NOMO-1 treated with DMSO at 0.1 percent for 48 hours (cell line): ENCODE results near the gene FAIM.
"Not testable (repeated sequence)": the region's sequence is repeated elsewhere in the genome, so short reads cannot be mapped to it uniquely, and the experiment has no call there.

Experiments
- DNase-seq: peaks from one replicate; lab custom pipeline; 2025; ENCODE audit not compliant: unreplicated experiment; lab: John Stamatoyannopoulos, UW

The FAIM gene

DNA sequence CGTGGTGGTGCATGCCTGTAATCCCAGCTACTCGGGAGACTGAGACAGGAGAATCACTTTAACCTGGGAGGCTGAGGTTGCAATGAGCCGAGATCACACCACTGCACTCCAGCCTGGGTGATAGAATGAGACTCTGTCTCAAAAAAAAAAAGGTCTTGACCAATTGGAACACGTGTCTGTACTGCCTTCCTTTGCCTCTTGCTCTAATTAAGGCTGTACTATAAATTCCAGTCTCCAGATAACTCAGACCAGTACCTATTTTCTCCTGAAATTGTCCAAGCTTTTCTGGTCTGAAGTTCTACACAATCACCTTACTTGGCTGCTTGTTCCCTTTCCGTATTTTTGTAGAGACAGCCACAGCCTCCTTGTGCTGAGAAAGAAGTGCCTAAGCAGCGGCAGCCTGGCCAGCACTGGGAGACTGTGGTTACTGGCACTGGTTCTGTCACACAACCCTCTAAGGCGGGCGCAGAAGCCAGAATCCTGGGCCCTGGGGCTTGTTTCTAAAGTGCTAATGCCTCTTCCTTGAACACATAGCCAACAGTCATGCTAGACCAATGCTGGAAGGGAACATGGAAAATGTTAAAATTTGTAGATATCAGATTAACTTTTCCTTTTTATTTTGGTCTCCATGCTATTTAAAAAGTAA lies 8.3 kb upstream of the FAIM start:
- no peak for DNase-seq

DNA sequence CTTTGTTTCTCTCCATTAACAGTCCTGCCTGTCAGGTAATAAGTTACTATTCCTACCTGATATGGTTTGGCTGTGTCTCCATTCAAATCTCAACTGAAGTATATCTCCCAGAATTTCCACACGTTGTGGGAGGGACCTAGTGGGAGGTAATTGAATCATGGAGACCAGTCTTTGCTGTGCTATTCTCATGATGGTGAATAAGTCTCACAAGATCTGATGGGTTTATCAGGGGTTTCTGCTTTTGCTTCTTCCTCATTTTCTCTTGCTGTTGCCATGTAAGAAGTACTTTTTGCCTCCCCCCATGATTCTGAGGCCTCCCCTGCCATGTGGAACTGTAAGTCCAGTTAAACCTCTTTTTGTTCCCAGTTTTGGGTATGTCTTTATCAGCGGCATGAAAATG lies 6.9 kb upstream of the FAIM start:
- DNase-seq, result not testable (repeated sequence)

DNA sequence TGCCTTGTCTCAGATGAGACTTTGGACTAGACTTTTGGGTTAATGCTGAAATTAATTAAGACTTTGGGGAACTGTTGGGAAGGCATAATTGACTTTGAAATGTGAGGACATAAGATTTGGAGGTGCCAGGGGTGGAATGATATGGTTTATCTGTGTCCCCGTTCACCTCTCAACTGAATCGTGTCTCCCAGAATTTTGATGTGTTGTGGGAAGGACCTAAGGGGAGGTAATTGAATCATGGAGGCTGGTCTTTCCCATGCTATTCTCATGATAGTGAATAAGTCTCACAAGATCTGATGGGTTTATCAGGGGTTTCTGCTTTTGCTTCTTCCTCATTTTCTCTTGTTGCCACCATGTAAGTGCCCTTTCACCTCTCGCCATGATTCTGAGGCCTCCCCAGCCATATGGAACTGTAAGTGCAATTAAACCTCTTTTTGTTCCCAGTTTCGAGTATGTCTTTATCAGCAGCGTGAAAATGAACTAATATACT lies 4.4 kb upstream of the FAIM start:
- DNase-seq, result not testable (repeated sequence)

DNA sequence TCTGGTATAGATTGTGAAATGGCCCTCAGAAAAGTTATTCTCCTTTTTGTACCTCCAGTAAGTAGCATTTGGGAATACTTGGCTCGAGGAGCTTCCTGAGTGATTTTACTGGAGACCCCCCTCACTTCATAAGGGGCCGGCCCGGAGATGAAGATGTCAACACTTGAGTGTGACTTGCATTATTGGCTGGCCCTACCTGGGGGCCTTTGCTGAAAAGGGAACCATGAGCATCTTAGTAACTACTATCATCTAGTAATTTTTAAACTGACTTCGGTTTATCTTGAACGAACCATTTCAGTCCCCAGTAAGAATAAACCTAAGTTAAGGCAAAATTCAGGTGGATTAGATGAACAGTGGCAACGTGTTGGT lies 1.3 kb downstream of the FAIM start:
- peak; percentile 44 for DNase-seq

DNA sequence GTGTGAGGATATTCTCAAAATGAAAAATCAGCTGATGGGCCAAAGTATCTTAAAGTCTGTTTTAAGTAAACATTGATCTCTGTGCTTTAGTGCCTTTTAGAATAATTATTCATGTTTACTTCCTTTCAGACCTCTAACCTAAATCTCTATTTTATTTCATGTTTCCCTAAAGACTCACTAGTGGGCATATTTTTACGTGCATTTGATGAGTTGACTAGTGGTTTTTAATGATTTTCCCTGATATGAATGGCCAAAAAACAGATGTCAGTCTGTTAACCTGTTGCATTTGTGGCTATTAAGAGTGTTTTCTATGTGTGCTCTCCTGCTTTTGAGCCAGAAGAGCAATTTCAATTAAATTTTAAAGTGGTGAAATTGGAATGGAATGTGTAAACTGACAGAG lies 6.9 kb downstream of the FAIM start:
- DNase-seq, result no peak

DNA sequence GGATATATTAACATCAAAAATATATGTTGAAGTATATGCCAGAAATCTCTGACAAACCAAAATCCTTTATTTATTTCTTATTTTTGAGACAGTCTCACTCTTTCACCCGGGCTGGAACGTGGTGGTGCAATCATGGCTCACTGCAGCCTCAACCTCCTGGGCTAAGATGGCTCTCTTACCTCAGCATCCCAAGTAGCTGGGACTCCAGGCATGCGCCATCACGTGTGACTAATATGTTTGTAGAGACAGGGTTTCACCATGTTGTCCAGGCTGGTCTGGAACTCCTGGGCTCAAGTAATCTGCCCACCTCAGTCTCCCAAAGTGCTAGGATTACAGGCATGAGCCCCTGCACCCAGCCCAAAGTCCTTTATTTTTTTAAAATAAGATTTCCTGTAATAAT lies 11.9 kb downstream of the FAIM start:
- DNase-seq, result no peak

DNA sequence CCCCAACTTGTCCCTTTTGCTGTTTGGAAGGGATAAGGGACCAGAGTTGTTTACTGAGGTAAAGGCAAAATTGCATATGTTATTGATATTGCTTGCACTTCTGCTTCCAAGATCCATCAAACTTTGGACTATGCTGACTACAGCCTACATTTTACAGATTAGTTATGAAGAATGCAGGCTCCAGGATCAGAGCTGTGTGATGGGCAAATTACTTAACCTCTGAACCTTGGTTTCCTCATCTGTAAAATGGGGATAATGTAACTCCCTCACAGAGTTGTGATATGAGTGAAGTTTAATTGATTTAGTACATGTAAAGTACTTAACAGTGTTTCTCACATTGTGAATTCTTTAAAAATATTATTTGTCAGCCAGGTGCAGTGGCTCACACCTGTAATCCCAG lies 15.9 kb downstream of the FAIM start:
- DNase-seq, result no peak

DNA sequence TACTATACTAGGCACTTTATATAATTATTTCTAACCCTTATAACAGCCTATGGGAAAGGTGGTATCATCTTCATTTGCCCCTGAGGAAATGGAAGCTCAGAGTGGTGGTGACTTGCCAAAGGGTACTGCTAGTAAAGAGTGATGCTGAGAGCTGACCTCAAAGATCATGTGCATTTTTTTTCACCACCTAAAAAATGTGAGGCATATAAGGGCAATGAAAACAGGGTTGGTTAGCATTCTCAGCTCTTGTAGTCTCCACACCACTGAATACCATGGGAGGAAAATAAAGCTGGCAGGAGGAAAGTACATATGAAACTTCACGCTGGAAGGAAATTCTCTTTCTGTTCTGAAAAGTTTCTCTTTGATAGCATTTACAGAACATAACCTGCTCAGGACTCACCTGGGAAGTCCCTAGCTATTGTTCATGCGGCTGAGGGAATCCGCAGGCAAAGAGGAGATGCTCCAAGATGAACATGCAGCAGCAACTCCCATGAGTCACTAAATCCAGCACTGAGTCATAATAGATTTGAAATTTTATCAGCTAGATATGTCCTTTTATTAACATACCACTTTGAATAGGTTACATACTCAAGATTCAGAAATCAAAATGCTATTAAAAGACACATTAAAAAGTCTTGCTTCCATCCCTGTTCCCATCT lies 17.3 kb downstream of the FAIM start:
- DNase-seq, result no peak

DNA sequence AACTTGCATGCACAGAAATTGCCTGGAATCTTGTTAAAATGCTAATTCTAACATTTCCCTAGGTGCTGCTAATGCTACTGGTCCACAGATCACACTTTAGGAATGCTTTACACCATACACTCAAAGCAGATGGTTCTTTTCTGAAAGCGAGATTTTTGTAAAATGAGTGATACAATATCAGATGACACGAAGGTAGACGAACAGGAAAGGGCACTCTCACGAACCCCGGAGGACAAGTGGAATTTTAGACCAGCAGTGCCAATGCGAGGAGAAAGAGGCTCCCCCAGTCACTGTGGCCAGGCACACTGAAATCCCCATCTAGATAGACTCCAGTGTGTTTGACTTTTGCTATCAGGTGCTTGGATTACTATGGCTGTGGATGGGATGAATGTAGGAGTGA lies 21.0 kb downstream of the FAIM start:
- no peak for DNase-seq

DNA sequence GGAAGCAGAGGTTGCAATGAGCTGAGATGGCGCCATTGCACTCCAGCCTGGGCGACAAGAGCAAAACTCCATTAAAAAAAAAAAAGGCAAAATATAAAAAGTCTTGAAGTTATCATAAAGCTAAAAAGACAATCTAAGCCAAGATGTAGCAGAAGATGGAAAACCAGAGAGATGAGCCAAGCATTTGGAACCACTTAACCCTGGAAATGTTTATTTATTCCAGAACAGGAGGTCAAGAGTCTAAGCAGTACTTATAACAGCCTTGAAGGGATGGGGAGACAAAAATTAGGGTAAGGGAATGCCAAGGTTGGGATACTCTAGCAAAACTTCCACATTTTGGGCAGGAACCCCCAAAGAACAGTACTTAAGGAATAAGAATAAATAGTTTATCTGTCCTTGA lies 30.1 kb downstream of the FAIM start:
- DNase-seq, result no peak

DNA sequence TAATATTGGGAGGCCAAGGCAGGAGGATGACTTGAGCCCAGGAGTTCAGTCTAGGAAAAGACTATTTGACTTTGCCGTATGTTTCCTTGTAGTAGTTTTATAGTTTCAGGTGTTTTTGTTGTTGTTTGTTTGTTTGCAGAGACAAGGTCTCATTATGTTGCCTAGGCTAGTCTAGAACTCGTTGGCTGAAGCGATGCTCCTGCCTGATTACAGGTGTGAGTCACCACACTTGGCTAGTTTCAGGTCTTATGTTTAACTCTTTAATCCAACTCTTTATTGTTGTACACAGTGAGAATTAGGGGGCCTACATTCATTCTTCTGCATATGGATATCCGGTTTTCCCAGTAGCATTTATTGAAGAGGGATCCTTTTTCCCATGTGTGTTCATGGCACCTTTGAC lies 32.0 kb downstream of the FAIM start:
- no peak for DNase-seq

DNA sequence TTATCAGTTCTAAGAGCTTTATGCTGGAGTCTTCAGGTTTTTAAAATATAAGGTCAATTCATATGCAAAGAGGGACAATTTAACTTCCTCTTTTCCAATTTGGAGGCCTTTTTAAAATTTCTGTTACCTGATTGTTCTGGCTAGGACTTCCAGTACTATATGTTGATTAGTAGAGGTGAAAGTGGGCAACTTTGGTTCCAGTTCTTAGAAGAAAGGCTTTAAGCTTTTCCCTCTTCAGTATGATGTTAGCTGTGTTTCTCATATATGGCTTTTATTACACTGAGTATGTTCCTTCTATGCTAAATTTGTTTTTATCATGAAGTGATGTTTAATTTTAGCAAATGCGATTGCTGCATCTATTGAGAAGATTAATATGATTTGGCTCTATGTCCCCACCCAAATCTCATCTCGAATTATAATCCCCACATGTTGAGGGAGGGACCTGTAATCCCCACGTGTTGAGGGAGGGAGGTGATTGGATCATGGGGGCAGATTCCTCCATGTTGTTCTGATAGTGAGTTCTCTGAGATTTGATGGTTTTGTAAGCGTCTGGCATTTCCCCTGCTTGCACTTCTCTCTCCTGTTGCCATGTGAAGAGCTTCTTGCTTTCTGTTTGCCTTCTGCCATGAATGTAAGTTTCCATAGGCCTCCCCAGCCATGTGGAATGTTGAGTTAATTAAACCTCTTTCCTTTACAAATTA lies 33.8 kb downstream of the FAIM start:
- DNase-seq, result no peak

DNA sequence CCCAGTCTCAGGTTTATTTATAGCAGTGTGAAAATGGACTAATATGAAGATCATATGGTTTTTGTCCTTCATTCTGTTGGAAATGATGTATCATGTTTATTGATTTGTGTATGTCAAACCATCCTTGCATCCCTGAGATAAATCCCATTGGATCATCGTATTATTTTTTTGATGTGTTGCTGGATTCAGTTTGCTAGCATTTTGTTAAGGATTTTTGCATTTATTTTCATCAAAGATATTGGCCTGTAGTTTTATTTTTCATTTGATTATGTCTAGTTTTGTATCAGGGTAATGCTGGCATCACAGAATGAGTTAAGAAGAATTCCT lies 34.3 kb downstream of the FAIM start:
- no peak for DNase-seq

DNA sequence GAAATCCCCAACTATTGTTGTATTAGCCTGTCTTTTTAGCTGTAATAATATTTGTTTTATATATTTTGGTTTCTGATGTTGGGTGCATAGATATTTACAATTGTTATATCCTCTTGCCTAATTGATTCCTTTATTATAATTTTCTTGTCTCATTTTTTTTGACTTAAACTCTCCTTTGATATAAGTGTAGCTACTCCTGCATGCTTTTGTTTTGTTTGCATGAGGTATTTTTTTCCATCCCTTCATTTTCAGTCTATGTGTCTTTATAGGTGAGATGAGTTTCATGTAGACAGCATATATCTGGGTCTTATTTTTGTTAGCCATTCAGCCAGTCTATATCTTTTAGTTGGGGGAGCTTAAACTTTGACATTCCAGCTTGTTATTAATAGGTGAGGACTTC lies 37.4 kb downstream of the FAIM start:
- DNase-seq, result no peak

DNA sequence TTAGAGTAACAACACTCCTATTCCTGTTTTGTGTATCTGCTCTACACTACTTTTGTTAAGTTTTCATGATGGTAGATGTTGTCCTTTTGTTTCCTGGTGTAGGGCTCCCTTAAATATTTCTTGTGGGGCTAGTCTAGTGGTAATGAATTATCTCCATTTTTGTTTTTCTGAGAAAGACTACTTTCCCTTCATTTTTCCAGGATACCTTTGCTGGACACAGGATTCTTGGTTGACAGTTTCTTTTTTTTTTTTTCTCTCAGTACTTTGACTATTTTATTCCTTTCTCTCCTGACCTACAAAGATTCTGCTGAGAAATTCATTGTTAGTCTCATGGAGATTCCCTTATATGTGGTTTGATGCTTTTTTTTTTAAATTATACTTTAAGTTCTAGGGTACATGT lies 37.9 kb downstream of the FAIM start:
- DNase-seq, result no peak

DNA sequence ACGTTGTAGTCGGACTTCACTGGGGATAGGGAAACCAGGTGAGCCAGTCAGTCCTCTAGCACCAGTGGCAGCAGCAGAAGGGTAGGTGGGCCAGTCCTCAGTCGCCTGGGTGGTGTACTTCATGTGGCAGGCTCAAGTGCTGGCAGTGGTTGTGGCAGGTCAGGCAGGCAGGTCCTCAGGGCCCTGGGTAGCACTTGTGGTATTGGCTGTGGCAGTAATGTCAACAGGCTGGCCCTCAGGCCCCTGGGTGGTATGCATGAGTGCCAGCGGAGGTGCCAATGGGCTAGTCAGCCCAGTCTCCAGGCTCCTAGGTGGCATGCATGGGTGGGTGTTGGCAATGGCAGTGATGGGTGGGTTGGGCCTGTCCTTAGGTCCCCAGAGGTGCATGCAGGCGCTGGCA lies 40.6 kb downstream of the FAIM start:
- no peak for DNase-seq

DNA sequence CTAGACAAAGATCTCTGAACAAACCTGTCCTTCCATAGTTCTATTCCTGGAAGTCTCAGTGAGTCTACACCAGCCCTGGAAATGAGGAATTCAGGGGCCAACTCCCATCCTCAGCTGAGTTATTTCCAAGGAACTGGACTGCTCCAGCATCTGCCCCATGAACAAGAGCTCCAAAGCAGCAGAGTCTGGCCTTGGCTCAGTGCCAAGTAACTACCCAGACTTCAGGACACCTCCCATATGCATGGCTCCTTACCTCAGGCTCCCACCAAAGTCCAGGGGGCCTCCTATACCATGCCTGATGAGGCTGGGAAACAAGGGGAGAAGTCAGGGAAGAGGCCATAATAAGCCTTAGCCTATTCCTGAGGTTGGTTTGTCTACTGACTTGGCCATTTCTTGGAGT lies 45.0 kb downstream of the FAIM start:
- no peak for DNase-seq

DNA sequence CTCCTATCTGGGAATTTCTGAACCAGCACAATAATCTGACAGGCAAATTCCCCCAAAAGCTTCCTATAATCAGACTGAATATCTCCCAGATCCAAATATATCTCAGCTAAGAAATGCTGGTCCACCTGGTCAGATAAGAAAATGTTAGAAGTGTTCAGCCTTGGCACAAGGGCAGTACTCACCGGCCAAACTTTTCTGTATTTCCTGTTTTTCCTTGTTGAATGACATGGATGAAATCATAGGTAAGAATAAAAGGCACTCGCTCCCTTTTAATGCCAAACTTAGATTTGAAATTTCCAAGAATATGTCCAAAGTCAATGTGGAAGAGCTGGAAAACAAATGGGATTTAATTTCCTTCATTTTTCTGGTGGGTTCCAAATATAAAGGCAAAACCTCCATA lies 48.9 kb downstream of the FAIM start:
- DNase-seq, result no peak

DNA sequence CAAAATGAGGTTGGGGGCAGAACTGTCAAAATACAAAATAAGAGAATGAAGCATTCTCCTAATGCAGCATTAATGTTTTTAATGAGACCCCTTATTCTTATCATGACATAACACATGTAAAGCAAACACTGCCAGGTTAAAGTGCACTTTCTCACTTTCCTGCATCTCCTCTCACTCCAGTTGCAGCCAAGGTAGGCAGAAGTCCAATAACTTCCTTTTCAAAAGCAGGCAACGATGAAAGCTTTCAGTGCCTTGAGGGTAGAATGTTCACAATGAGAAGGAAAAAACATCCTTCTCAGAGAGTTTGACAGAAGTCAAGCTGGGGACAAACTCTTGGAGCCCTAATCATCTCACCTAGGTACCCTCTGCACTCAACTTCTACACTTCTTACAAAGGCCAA lies 59.5 kb downstream of the FAIM start:
- no peak for DNase-seq

DNA sequence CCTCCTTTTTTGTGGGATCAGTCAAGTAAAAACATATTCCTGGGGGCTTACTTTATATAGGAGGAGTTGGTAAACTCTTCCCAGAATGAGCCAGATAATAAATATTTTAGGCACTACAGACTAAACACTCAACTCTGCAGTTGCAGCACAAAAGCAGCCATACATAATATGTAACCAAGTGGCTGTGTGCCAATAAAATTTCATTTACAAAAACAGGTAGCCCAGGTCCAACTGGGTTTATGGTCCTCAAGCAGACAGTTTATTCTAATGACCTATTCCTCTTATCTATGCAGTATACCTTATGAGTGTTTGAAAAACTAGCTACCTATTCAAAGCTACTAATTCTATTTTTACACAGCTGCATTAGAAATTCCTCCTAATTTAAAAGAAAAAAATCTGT lies 61.8 kb downstream of the FAIM start:
- no peak for DNase-seq

DNA sequence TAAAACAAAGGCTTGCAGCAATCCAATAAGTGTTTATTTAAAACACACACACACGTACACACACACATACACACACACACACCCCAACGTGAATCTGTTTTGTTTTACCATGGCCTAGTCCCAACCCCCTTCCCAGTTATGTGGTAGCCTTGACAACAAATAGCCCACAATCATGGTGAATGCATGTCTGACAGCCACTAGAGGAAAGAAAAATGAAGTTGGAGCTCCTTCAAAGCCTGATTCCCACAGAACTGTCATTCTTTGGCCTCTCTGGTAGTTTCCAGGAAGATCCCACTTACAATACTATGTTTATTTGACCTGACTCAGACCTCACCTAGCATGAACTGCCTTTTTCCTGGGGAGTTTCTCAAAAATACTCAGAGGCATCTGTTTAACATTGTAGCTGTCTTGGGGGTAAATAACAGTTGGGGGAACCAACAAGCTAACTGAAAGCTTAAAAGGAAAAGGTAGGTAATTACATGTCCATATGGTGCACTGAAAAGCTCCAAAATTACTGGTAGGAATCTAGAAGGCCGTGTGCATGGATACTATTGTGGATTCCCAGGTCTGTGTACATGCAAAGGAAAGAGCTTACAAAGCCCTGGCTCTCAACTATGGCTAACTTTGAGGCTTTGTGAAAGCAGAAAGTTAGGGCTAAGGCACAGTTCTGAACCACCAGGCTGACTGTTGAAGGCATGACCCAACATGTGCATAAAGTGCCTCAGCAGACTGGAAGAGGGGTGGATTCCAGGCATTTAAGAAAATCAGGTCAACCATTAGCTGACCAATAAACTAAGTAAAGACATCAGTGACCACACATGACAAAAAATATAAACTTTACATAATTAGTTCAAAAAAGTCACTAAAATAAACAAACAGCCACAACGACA lies 65.3 kb downstream of the FAIM start:
- no peak for DNase-seq

DNA sequence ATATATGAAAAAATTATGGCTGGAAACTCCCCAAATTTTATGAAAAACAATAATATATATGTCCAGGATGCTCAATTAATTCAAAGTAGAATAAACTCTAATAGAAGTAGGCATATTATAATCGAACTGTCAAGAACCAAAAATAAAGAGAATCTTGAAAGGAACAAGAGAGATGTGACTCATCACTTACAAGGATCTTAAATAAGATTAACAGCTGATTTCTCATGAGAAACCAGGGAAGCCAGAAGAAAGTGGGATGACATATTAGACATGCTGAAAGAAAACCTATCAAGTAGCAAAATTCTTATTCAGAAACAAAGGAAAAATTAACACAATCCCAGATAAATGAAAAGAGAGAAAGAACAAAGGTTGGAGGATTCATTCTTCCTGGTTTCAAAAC lies 66.8 kb downstream of the FAIM start:
- peak; percentile 4 for DNase-seq
